Large intestine (tissue), 3 donors: ENCODE results near the gene LRRC59. TPM values are rescaled to one million over a fixed set of nuclear protein-coding genes. Genes with fewer than 3 reads are reported as not detected.

Source experiments
- DNase-seq, 2 donors: peaks; one replicate each; pipeline versions ENCODE4 v3.0.0 to v3.0.0-alpha.2; 2013
- H3K27ac ChIP-seq: one replicate; pipeline ENCODE4 v1.5.1; 2013; ENCODE audit warnings: low read length
- H3K27me3 ChIP-seq: 2 replicates; pipeline ENCODE4 v1.6.1; 2013; ENCODE audit warnings: low read length; ENCODE audit not compliant: control insufficient read depth, insufficient read depth
- H3K36me3 ChIP-seq: 2 replicates; pipeline ENCODE4 v1.6.1; 2013; ENCODE audit warnings: low read length; ENCODE audit not compliant: control insufficient read depth, insufficient read depth
- H3K4me1 ChIP-seq: one replicate; pipeline ENCODE4 v1.6.1; 2013; ENCODE audit warnings: low read length; ENCODE audit not compliant: control insufficient read depth, insufficient read depth
- H3K4me3 ChIP-seq: one replicate; pipeline ENCODE4 v1.5.1; 2013; ENCODE audit warnings: low read length
- H3K9me3 ChIP-seq: one replicate; pipeline ENCODE4 v1.6.1; 2013; ENCODE audit warnings: mild to moderate bottlenecking, low read depth, low read length, moderate library complexity; ENCODE audit not compliant: control insufficient read depth
- WGBS: methylation state at CpG from one replicate; pipeline ENCODE4 v1.1.5; 2013; ENCODE audit warnings: low lambda C conversion rate; ENCODE audit not compliant: insufficient coverage; 5-methylcytosine and 5-hydroxymethylcytosine counted together
- polyA plus RNA-seq: library from polyadenylated mRNA; unstranded; fragments of 120-200 nt; gene quantifications from one replicate; pipeline ENCODE4 v1.2.1, GENCODE V29; 2013

Gene LRRC59
- polyA plus RNA-seq, 1 donor = 79.8 TPM

DNA sequence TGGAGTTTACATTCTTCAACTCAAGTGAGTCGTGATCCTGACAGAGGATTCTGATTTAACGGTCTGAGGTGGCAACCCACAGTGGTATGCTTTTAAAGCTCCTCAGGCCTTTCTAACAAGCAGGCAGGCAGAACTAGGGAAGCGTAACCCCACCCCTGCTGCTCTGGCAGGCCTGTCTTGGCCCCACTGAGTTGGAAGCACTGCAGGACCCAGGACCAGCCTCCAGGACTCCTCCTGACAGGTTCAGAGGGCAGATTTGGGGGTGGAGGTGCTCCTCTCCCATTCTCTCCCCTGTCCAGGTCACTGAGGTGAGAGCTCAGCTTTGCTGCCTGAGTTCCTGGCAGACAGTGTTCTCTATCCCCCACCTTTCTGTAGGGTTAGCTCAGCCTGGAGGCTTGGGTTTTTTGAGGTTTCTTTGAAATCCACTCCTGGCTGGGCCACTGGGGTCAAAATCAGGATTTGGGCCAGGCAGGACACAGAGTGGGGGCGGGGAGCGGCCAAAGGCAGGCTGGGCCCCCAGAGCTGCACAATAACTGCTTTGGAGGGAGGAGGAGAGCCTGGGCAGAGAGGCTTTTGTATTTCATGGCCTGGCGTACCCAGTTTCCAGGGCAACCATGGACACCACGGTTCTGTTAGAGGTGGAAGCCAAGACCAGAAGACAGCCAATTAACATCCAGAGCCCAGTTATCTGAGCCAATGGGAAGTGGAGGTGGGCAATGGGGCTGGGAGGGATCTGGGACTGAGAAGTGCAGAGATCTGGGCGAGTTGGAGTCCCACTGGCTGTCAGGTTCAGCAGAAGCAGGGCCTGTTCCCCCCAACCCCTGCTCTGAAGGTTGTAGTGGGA, 33.9 kb downstream of the LRRC59 start:
- WGBS = no CpG with 5 or more reads among the region's 8 CpGs
- no peaks in the 10 kb centered on the region for H3K9me3 ChIP-seq
- no peaks in the 10 kb centered on the region for H3K27me3 ChIP-seq
- H3K4me3 ChIP-seq = no peak overlapping the region
- H3K36me3 ChIP-seq = peaks cover 55% of the 10 kb centered on the region
- no peak for DNase-seq
- H3K4me1 ChIP-seq = peaks cover 4% of the 10 kb centered on the region
- H3K27ac ChIP-seq = no peak overlapping the region

- Histone ChIP-seq H3K4me1 (peaks cover 4% of the 10 kb centered on the region), H3K36me3 (peaks cover 55% of the 10 kb centered on the region), H3K27ac (no peak overlapping the region), H3K4me3 (no peak overlapping the region), H3K27me3 (no peaks in the 10 kb centered on the region), H3K9me3 (peaks cover 3% of the 10 kb centered on the region)
- no peak for DNase-seq
- 89% methylated on average over 4 of the region's 7 CpGs for WGBS
These were observed 34.7 kb downstream of the LRRC59 start for GRCh38 chr17:50362661-50363060.

GRCh38 chr17:50361561-50362480, 35.5 kb downstream of the LRRC59 start:
- no CpG with 5 or more reads among the region's 11 CpGs for WGBS

GRCh38 chr17:50360486-50361115, 36.7 kb downstream of the LRRC59 start:
- no CpG with 5 or more reads among the region's 11 CpGs for WGBS
- peaks cover 55% of the 10 kb centered on the region for H3K36me3 ChIP-seq

More at GRCh38 chr17:50361561-50362480, 35.5 kb downstream of the LRRC59 start:
- no peak overlapping the region for H3K27ac ChIP-seq
- peaks cover 55% of the 10 kb centered on the region for H3K36me3 ChIP-seq
- H3K4me1 ChIP-seq = peaks cover 4% of the 10 kb centered on the region
- DNase-seq = peak; percentile 69 to 75
- H3K27me3 ChIP-seq = no peaks in the 10 kb centered on the region
- peaks cover 3% of the 10 kb centered on the region for H3K9me3 ChIP-seq
- H3K4me3 ChIP-seq = no peak overlapping the region

GRCh38 chr17:50359998-50360461, 37.3 kb downstream of the LRRC59 start:
- peaks cover 59% of the 10 kb centered on the region for H3K36me3 ChIP-seq
- no peak overlapping the region for H3K27ac ChIP-seq
- no peaks in the 10 kb centered on the region for H3K27me3 ChIP-seq
- H3K4me1 ChIP-seq = peaks cover 4% of the 10 kb centered on the region
- no peak overlapping the region for H3K4me3 ChIP-seq
- H3K9me3 ChIP-seq = peaks cover 3% of the 10 kb centered on the region
- WGBS = no CpG with 5 or more reads among the region's 14 CpGs
- no peak for DNase-seq

More at GRCh38 chr17:50360486-50361115, 36.7 kb downstream of the LRRC59 start:
- no peaks in the 10 kb centered on the region for H3K27me3 ChIP-seq
- no peak overlapping the region for H3K27ac ChIP-seq
- H3K4me3 ChIP-seq = no peak overlapping the region
- no peak for DNase-seq
- peaks cover 3% of the 10 kb centered on the region for H3K9me3 ChIP-seq
- H3K4me1 ChIP-seq = peaks cover 4% of the 10 kb centered on the region

DNA sequence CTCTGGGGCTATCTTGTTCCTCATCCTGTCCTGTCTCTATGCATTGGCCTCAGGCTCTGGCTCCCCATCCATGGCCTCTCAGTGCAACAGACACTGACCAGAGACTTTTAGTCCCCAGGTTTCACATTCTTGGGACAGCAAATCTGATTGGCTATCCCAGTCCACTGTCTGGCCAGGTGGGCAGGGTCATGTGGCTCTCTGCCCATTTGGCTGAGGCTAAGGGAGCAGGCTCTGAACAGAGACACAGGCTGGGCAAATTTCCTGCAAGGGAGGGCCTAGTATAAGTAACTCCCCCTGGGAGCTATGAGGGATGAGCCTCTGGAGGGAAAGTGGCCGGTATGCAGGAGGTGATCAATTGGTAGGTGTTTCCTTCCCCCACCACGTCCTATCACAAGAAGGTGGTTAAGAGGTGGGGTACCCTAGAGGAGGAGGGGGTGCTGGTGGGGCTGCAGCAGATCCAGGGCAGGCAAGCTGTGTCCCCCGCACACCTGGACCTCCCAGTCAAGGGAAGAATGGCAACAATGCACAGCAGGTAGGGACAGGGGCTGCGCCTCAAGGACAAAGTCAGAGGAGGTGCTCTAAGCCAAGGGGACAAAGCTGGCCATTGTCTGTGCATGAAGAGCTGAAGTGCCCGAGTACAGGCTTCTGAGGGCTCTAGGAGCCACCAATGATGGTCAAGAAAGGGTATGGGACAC, 38.2 kb downstream of the LRRC59 start:
- no peak for DNase-seq
- H3K4me3 ChIP-seq = no peak overlapping the region
- H3K27me3 ChIP-seq = no peaks in the 10 kb centered on the region
- H3K4me1 ChIP-seq = peaks cover 1% of the 10 kb centered on the region
- H3K9me3 ChIP-seq = peaks cover 3% of the 10 kb centered on the region
- WGBS = no CpG with 5 or more reads among the region's 5 CpGs
- no peak overlapping the region for H3K27ac ChIP-seq
- H3K36me3 ChIP-seq = peaks cover 68% of the 10 kb centered on the region

- no peak for DNase-seq
- WGBS = no CpG with 5 or more reads among the region's 17 CpGs
- Histone ChIP-seq H3K36me3 (peaks cover 78% of the 10 kb centered on the region), H3K27me3 (no peaks in the 10 kb centered on the region), H3K4me3 (no peak overlapping the region), H3K27ac (no peak overlapping the region), H3K4me1 (no peaks in the 10 kb centered on the region), H3K9me3 (peaks cover 3% of the 10 kb centered on the region)
These were observed 39.1 kb downstream of the LRRC59 start for GRCh38 chr17:50358177-50358576.

DNA sequence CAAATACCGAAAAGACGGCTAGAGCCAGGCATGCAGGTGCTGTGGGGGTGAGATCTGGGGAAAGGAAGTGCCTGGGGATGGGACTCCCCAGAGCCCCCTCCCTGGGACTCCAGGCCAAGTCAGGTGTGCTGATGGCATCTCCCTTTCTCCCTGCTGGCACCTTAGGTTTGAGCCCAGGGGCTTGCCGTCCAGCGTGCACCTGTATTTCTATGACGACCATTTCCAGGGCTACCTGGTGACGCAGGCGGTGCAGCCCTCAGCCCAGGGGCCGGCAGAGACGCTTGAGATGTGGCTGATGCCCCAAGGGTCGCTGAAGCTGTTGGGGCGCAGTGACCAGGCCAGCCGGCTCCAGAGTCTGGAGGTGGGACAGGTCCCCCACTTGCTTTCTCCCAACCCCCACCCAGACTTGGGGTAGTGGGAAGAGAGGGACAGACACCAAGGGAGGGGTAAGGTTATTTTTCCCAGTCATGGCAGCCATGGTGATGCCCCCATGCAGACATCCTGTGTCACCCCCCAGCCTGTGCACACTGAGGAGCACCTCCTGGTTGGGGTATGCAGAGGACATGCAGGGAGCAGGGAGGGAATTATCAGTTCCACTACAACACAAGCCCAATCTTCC, 40.3 kb downstream of the LRRC59 start:
- DNase-seq = no peak
- WGBS = no CpG with 5 or more reads among the region's 12 CpGs
- H3K9me3 ChIP-seq = peaks cover 3% of the 10 kb centered on the region
- H3K27me3 ChIP-seq = no peaks in the 10 kb centered on the region
- H3K36me3 ChIP-seq = peaks cover 88% of the 10 kb centered on the region
- no peaks in the 10 kb centered on the region for H3K4me1 ChIP-seq
- H3K27ac ChIP-seq = no peak overlapping the region
- no peak overlapping the region for H3K4me3 ChIP-seq

DNA sequence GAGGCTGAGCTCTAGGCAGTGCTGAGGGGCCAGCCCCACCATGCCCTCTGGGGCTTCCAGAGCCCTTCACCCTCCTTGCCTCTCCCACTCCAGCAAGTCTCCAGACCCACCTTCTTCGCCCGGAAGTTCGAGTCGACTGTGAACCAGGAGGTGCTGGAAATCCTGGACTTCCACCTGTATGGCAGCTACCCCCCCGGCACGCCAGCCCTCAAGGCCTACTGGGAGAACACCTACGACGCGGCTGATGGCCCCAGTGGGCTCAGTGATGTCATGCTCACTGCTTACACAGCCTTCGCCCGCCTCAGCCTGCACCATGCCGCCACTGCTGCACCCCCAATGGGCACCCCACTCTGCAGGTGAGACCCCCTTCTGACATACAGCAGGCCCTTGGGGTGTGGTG, 40.9 kb downstream of the LRRC59 start:
- no peak for DNase-seq
- H3K4me3 ChIP-seq = no peak overlapping the region
- H3K27me3 ChIP-seq = no peaks in the 10 kb centered on the region
- H3K27ac ChIP-seq = no peak overlapping the region
- no peaks in the 10 kb centered on the region for H3K4me1 ChIP-seq
- peaks cover 91% of the 10 kb centered on the region for H3K36me3 ChIP-seq
- WGBS = no CpG with 5 or more reads among the region's 12 CpGs
- peaks cover 3% of the 10 kb centered on the region for H3K9me3 ChIP-seq
